Measurements from ENCODE around the gene OPRL1.

The OPRL1 gene

DNA sequence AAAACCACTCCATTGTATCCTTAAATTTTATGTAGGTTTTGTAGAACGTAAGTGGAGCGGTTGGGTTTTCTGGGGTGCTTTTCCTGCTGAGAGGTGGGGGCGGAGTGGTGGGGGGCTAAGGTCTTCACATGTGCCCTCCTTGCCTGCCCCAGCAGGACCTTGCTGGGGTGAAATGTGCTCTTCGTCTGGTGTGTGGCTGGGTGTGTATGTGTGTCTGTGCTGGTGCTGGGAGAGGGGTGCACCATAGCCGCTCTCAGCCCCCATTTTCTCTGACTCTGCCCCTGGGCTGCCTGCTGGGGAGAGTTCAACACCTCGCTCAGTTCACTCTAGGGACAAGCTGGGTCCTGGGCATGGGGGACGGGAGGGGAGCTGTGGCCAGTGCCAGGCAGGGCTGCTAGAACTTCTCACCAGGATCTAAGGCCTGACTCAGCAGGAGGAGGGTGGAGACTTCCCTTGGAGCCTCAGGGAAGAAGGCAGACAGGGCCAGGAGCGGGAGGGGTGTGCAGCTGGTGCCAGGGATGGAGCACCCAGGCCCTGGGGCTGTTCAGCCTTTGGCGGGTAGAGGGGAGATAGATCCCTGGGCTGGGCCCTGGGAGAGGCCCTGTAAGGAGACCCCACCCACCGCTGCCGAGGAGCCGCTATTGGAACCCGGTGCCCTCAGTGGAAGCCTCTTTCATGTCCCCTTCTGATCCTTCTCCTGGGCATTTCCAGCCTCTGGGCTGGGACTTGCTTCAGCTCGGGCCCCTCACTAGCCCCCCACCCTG, 35.2 kb upstream of the OPRL1 start:
- TF ChIP-seq POLR2AphosphoS5 (IDR thresholded peaks at IDR 0.05; ENCODE audit: low read depth, low read length): no peak

DNA sequence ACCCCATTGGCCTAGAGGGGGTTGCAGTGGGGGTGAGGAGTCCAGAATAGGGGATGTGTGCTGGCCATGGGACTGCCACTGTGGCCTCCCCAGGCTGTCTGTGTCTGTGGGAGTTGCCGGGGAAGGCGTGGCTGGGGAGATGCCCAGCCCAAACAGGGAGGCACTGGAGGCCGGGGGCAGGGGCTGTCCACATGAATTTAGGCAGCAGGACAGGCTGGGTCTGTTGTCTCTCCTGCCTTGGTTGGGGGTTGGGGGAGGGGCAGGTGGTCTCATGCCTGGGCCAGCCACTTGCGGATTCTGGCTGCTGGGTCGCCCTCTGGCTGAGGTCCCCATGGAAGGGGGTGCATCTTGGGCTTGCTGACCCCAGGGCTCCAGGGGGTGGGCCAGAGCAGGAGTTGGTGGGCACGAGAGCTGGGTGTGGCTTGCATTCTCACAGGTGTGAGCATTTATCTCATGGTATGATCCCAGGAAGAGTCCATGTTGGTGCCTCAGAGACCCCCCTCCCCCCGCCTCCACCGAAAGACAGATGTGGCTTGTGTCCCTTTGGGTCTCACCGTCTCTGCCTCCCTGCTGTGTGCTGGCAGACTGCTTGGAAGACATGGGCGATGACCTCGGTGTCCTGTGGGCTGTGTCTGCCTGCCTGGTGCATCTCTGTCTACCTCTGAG, 34.4 kb upstream of the OPRL1 start:
- TF ChIP-seq, protein P1, sequence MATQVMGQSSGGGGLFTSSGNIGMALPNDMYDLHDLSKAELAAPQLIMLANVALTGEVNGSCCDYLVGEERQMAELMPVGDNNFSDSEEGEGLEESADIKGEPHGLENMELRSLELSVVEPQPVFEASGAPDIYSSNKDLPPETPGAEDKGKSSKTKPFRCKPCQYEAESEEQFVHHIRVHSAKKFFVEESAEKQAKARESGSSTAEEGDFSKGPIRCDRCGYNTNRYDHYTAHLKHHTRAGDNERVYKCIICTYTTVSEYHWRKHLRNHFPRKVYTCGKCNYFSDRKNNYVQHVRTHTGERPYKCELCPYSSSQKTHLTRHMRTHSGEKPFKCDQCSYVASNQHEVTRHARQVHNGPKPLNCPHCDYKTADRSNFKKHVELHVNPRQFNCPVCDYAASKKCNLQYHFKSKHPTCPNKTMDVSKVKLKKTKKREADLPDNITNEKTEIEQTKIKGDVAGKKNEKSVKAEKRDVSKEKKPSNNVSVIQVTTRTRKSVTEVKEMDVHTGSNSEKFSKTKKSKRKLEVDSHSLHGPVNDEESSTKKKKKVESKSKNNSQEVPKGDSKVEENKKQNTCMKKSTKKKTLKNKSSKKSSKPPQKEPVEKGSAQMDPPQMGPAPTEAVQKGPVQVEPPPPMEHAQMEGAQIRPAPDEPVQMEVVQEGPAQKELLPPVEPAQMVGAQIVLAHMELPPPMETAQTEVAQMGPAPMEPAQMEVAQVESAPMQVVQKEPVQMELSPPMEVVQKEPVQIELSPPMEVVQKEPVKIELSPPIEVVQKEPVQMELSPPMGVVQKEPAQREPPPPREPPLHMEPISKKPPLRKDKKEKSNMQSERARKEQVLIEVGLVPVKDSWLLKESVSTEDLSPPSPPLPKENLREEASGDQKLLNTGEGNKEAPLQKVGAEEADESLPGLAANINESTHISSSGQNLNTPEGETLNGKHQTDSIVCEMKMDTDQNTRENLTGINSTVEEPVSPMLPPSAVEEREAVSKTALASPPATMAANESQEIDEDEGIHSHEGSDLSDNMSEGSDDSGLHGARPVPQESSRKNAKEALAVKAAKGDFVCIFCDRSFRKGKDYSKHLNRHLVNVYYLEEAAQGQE (IDR thresholded peaks at IDR 0.05; ENCODE audit: insufficient read depth in 1 of 2, low read depth in 2 of 2, low read length in 2 of 2): no peak
- TF ChIP-seq FOXP2 (optimal IDR thresholded peaks at IDR 0.05; ENCODE audit: borderline replicate concordance, extremely low read depth, extremely low read length, insufficient read depth) (no peak), SIN3A (IDR thresholded peaks at IDR 0.05; ENCODE audit: borderline replicate concordance, insufficient read depth, low read length) (no peak), TAF1 (IDR thresholded peaks at IDR 0.05; ENCODE audit: borderline replicate concordance, insufficient read depth, low read length) (no peak), POLR2AphosphoS5 (IDR thresholded peaks at IDR 0.05; ENCODE audit: low read depth, low read length) (no peak)

DNA sequence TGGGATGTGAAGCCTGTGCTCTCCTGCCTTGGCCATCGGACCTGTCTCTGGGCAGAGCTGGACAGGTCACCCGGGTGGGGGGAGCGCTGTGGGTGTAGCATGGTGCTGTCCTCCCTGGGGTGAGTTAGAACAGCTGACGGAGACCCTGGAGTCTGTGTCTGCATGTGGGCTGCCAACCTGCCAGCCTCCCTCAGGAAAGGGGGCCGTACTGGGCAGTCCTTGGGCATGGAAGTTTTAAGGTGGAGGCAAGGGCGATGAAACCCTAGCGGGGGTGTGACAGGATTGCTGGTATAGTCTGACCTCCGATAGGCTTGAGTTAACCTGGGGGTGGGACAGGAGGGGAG, 32.9 kb upstream of the OPRL1 start:
- TF ChIP-seq TAF1 (IDR thresholded peaks at IDR 0.05; ENCODE audit: borderline replicate concordance, insufficient read depth, low read length): no peak
- no peak for TF ChIP-seq SIN3A (IDR thresholded peaks at IDR 0.05; ENCODE audit: borderline replicate concordance, insufficient read depth, low read length)
- no peak for TF ChIP-seq POLR2AphosphoS5 (IDR thresholded peaks at IDR 0.05; ENCODE audit: low read depth, low read length)
- TF ChIP-seq, protein P1 (IDR thresholded peaks at IDR 0.05; ENCODE audit: insufficient read depth in 1 of 2, low read depth in 2 of 2, low read length in 2 of 2): no peak
- no peak for TF ChIP-seq FOXP2 (optimal IDR thresholded peaks at IDR 0.05; ENCODE audit: borderline replicate concordance, extremely low read depth, extremely low read length, insufficient read depth)

DNA sequence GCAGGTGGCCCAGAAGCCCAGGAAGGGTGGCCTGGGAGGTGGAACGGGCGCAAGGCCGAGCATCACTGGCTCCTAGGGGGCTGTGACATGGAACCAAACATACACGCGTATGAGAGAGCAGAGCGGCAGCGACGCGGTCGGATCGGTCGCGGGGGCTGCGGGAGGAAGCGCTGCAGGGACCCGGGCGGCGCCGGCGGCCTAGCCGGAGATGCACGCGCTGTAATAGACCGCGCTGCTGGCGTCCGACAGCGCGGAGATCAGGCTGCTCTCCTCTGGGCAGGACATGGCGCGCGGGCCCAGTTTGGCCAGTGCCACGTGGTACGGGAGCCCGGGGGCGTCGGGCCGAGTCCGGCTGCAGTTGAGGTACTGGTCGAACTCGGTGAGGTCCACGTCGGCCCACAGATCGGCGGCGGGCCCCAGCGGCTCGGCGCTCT, 31.9 kb upstream of the OPRL1 start:
- TF ChIP-seq SIN3A (IDR thresholded peaks at IDR 0.05; ENCODE audit: borderline replicate concordance, insufficient read depth, low read length) (no peak), POLR2AphosphoS5 (IDR thresholded peaks at IDR 0.05; ENCODE audit: low read depth, low read length) (no peak), TAF1 (IDR thresholded peaks at IDR 0.05; ENCODE audit: borderline replicate concordance, insufficient read depth, low read length) (no peak), FOXP2 (optimal IDR thresholded peaks at IDR 0.05; ENCODE audit: borderline replicate concordance, extremely low read depth, extremely low read length, insufficient read depth) (no peak)
- TF ChIP-seq, protein P1 (IDR thresholded peaks at IDR 0.05; ENCODE audit: insufficient read depth in 1 of 2, low read depth in 2 of 2, low read length in 2 of 2): no peak

DNA sequence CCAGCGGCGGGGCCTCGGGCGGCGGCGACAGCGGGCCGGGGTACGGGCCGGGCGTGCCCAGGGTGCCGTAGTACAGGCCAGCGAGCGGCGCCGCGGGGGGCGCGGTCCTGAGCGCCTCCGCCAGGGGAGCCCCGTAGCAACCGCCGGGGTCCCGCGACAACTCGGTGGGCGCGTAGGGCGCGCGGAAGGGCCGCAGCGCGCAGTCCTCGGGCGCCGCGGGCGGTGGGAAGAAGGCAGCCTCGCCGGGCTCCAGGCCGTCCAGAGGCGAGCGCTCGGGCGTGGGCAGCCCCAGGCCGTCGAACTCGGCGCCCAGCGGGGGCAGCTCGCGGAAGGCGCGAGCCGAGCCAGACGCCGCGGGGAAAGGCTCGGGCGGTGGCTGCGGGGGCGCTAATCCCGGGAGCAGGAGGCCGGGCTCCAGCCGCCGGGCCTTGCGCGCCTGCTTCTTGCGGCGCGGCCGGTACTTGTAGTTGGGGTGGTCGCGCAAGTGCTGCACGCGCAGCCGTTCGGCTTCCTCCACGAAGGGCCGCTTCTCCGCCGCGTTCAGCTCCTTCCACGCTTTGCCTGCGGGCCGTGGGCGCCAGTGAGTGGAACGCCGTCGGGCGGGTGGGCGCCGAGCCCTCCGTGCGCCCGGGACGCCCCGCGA, 31.4 kb upstream of the OPRL1 start:
- no peak for TF ChIP-seq TAF1 (IDR thresholded peaks at IDR 0.05; ENCODE audit: borderline replicate concordance, insufficient read depth, low read length)
- no peak for TF ChIP-seq SIN3A (IDR thresholded peaks at IDR 0.05; ENCODE audit: borderline replicate concordance, insufficient read depth, low read length)
- TF ChIP-seq, protein P1 (IDR thresholded peaks at IDR 0.05; ENCODE audit: insufficient read depth in 1 of 2, low read depth in 2 of 2, low read length in 2 of 2): no peak
- no peak for TF ChIP-seq POLR2AphosphoS5 (IDR thresholded peaks at IDR 0.05; ENCODE audit: low read depth, low read length)
- TF ChIP-seq FOXP2 (optimal IDR thresholded peaks at IDR 0.05; ENCODE audit: borderline replicate concordance, extremely low read depth, extremely low read length, insufficient read depth): no peak
